ENCODE results near the gene AATK.

GRCh38 chr17:81159611-81160265, 6.3 kb downstream of the AATK start:
- TF ChIP-seq, protein P1, sequence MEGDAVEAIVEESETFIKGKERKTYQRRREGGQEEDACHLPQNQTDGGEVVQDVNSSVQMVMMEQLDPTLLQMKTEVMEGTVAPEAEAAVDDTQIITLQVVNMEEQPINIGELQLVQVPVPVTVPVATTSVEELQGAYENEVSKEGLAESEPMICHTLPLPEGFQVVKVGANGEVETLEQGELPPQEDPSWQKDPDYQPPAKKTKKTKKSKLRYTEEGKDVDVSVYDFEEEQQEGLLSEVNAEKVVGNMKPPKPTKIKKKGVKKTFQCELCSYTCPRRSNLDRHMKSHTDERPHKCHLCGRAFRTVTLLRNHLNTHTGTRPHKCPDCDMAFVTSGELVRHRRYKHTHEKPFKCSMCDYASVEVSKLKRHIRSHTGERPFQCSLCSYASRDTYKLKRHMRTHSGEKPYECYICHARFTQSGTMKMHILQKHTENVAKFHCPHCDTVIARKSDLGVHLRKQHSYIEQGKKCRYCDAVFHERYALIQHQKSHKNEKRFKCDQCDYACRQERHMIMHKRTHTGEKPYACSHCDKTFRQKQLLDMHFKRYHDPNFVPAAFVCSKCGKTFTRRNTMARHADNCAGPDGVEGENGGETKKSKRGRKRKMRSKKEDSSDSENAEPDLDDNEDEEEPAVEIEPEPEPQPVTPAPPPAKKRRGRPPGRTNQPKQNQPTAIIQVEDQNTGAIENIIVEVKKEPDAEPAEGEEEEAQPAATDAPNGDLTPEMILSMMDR (IDR thresholded peaks at IDR 0.05), result no peak
- TF ChIP-seq EP300 (IDR thresholded peaks at IDR 0.05) (no peak), POLR2A (IDR thresholded peaks at IDR 0.05) (no peak), POLR2AphosphoS5 (IDR thresholded peaks at IDR 0.05) (no peak)

Data from suprapubic skin (tissue), 4 donors.